Astrocyte (in vitro differentiated cells and primary cell): Measurements from ENCODE around the gene MAPK8IP3. TPM values are rescaled to one million over a fixed set of nuclear protein-coding genes. Genes with fewer than 3 reads are reported as not detected.

Experiments
- DNase-seq: peaks from one replicate; pipeline ENCODE4 v3.0.0-alpha.2; 2010; ENCODE audit warnings: low read depth
- FAIRE-seq: peaks from 2 replicates; lab custom pipeline; 2011; peaks lifted over from hg19 to GRCh38; lab: Jason Lieb, UNC
- H2AFZ ChIP-seq: 2 replicates; pipeline ENCODE4 v1.6.0; 2012; ENCODE audit warnings: low read depth, low read length, inconsistent platforms
- H3K27ac ChIP-seq: 2 replicates; pipeline ENCODE4 v1.5.1; 2011; ENCODE audit warnings: low read depth, low read length, inconsistent platforms
- H3K27me3 ChIP-seq: 2 replicates; pipeline ENCODE4 v1.6.0; 2011; ENCODE audit warnings: low read length, inconsistent platforms; ENCODE audit not compliant: insufficient read depth
- H3K36me3 ChIP-seq: 2 replicates; pipeline ENCODE4 v1.5.1; 2011; ENCODE audit warnings: low read length, inconsistent platforms; ENCODE audit not compliant: insufficient read depth
- H3K4me1 ChIP-seq: 2 replicates; pipeline ENCODE4 v1.5.1; 2011; ENCODE audit warnings: low read length, inconsistent platforms; ENCODE audit not compliant: insufficient read depth
- H3K4me2 ChIP-seq: 2 replicates; pipeline ENCODE4 v1.6.0; 2012; ENCODE audit warnings: low read length, inconsistent platforms
- H3K4me3 ChIP-seq: 2 replicates; pipeline ENCODE4 v1.5.1; 2011; ENCODE audit warnings: low read depth, mild to moderate bottlenecking, low read length, inconsistent platforms; ENCODE audit not compliant: insufficient read depth
- H3K79me2 ChIP-seq: 2 replicates; pipeline ENCODE4 v1.6.0; 2012; ENCODE audit warnings: mild to moderate bottlenecking, low read length, inconsistent platforms; ENCODE audit not compliant: insufficient read depth
- H3K9ac ChIP-seq: 2 replicates; pipeline ENCODE4 v1.6.0; 2012; ENCODE audit warnings: mild to moderate bottlenecking, low read length, inconsistent platforms
- H3K9me3 ChIP-seq: 2 replicates; pipeline ENCODE4 v1.5.1; 2012; ENCODE audit warnings: low read depth, mild to moderate bottlenecking, low read length, inconsistent platforms; ENCODE audit not compliant: insufficient read depth
- H4K20me1 ChIP-seq: 2 replicates; pipeline ENCODE4 v1.6.0; 2012; ENCODE audit warnings: low read length, inconsistent platforms; ENCODE audit not compliant: insufficient read depth
- H3K27ac Mint-ChIP-seq: one replicate; pipeline ENCODE4 v1.8.0; 2021; ENCODE audit warnings: mild to moderate bottlenecking, mixed read lengths; ENCODE audit not compliant: unreplicated experiment
- H3K27me3 Mint-ChIP-seq: one replicate; pipeline ENCODE4 v1.8.0; 2021; ENCODE audit warnings: low read depth, mixed read lengths; ENCODE audit not compliant: unreplicated experiment
- H3K36me3 Mint-ChIP-seq: one replicate; pipeline ENCODE4 v1.8.0; 2021; ENCODE audit warnings: low read depth, mixed read lengths; ENCODE audit not compliant: unreplicated experiment
- H3K4me1 Mint-ChIP-seq: one replicate; pipeline ENCODE4 v1.8.0; 2021; ENCODE audit warnings: low read depth, mixed read lengths; ENCODE audit not compliant: unreplicated experiment
- H3K4me3 Mint-ChIP-seq: one replicate; pipeline ENCODE4 v1.8.0; 2021; ENCODE audit warnings: mild to moderate bottlenecking, moderate library complexity, mixed read lengths; ENCODE audit not compliant: unreplicated experiment
- H3K9me3 Mint-ChIP-seq: one replicate; pipeline ENCODE4 v1.8.0; 2021; ENCODE audit warnings: mild to moderate bottlenecking, mixed read lengths; ENCODE audit not compliant: unreplicated experiment
- CTCF ChIP-seq: IDR thresholded peaks from 2 replicates; pipeline ENCODE4 v1.5.1; 2011; ENCODE audit warnings: low read depth, mild to moderate bottlenecking, inconsistent platforms, low read length, moderate library complexity; ENCODE audit not compliant: insufficient read depth
- EZH2 ChIP-seq: IDR thresholded peaks from 2 replicates; pipeline ENCODE4 v1.6.1; 2012; ENCODE audit warnings: mild to moderate bottlenecking, low read length, inconsistent platforms; ENCODE audit not compliant: insufficient read depth
- total RNA-seq: library from RNA; stranded (reverse); gene quantifications from 2 replicates; pipeline ENCODE4 v1.2.1, GENCODE V29; 2021

Gene MAPK8IP3
- total RNA-seq, 1 donor from 2014 or later, result 92.4 TPM

GRCh38 chr16:1726661-1727502 is 20.9 kb downstream of the MAPK8IP3 start:
- Mint-ChIP-seq H3K4me3 (no peak overlapping the region), H3K36me3 (peaks cover 4% of the 10 kb centered on the region), H3K4me1 (peaks cover 10% of the 10 kb centered on the region), H3K9me3 (peaks cover 2% of the 10 kb centered on the region), H3K27me3 (no peaks in the 10 kb centered on the region), H3K27ac (no peak overlapping the region)
- Histone ChIP-seq H3K27me3 (no peaks in the 10 kb centered on the region), H2AFZ (no peak overlapping the region), H3K79me2 (peaks cover 44% of the 10 kb centered on the region), H3K4me2 (no peak overlapping the region), H3K36me3 (peaks cover 7% of the 10 kb centered on the region), H3K4me3 (no peak overlapping the region), H3K9me3 (no peaks in the 10 kb centered on the region), H3K4me1 (peaks cover 3% of the 10 kb centered on the region), H3K27ac (no peak overlapping the region), H3K9ac (no peak overlapping the region), H4K20me1 (peaks cover 57% of the 10 kb centered on the region)
- DNase-seq (no peak), FAIRE-seq (no peak)
- TF ChIP-seq CTCF, result no peak
- no peak for TF ChIP-seq EZH2

- Histone ChIP-seq H3K9ac (no peak overlapping the region), H3K4me3 (no peak overlapping the region), H4K20me1 (peaks cover 54% of the 10 kb centered on the region), H3K9me3 (no peaks in the 10 kb centered on the region), H3K4me2 (no peak overlapping the region), H3K79me2 (peaks cover 39% of the 10 kb centered on the region), H3K27me3 (no peaks in the 10 kb centered on the region), H3K27ac (no peak overlapping the region), H2AFZ (no peak overlapping the region), H3K4me1 (no peaks in the 10 kb centered on the region), H3K36me3 (peaks cover 7% of the 10 kb centered on the region)
- Mint-ChIP-seq H3K4me1 (peaks cover 7% of the 10 kb centered on the region), H3K27ac (no peak overlapping the region), H3K9me3 (no peaks in the 10 kb centered on the region), H3K36me3 (peaks cover 6% of the 10 kb centered on the region), H3K4me3 (no peak overlapping the region), H3K27me3 (no peaks in the 10 kb centered on the region)
- TF ChIP-seq EZH2, result no peak
- TF ChIP-seq CTCF, result no peak
- FAIRE-seq (no peak), DNase-seq (no peak)
Observed at GRCh38 chr16:1727651-1728624, 21.9 kb downstream of the MAPK8IP3 start.
